ENCODE measurements around the gene STXBP5.

The STXBP5 gene

GRCh38 chr6:147260091-147260490 is 55.9 kb downstream of the STXBP5 start:
- no peak for TF ChIP-seq ZNF274 (IDR thresholded peaks at IDR 0.05; ENCODE audit: low read depth, low read length)
- H3K4me3 ChIP-seq (ENCODE audit: low read length) = no peak overlapping the region

- no peak overlapping the region for H3K4me3 ChIP-seq (ENCODE audit: low read length)
- no peak for TF ChIP-seq ZNF274 (IDR thresholded peaks at IDR 0.05; ENCODE audit: low read depth, low read length)
These were observed 58.7 kb downstream of the STXBP5 start for GRCh38 chr6:147262946-147263345.

DNA sequence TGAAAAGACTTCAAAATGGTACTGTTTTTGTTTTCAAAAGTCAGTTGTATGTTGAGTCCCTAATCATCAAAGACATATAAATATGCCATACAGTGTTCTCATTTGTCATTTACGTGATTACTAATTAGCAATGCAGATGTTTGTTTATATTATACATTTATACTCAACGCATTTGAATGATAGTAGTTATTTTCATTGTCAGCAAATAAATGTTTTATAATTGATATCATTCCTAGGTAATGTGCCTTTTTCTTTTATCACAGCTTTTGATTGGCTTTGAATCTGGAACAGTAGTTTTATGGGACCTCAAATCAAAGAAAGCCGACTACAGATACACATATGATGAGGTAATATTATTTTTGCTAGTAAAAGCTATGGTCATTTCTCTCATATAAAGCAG is 62.6 kb downstream of the STXBP5 start:
- TF ChIP-seq ZNF274 (IDR thresholded peaks at IDR 0.05; ENCODE audit: low read depth, low read length) = no peak
- H3K4me3 ChIP-seq (ENCODE audit: low read length) = no peak overlapping the region

- TF ChIP-seq ZNF274 (IDR thresholded peaks at IDR 0.05; ENCODE audit: low read depth, low read length) = no peak
- no peak overlapping the region for H3K4me3 ChIP-seq (ENCODE audit: low read length)
These were observed 63.4 kb downstream of the STXBP5 start for GRCh38 chr6:147267658-147268057.

- no peak overlapping the region for H3K4me3 ChIP-seq (ENCODE audit: low read length)
- TF ChIP-seq ZNF274 (IDR thresholded peaks at IDR 0.05; ENCODE audit: low read depth, low read length) = no peak
These were observed 64.0 kb downstream of the STXBP5 start for GRCh38 chr6:147268254-147268653.

DNA sequence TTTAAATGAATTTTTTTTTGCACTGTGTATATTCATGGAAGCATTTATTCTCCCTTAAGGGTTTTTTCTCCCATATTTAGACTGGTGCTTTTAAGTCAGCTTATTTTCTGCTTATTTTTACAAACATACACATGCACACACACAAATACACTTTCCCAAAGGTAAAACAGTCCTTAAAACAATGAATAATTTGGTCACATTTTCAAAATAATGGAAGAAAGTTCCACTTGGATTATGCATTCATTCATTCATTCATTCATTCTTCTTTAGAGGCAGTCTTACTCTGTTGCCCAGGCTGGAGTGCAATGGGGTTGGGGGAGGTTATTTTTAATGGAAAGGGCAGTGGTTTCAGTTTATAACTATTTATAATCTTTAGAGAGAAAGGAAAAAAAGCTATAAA is 69.8 kb downstream of the STXBP5 start:
- no peak for TF ChIP-seq ZNF274 (IDR thresholded peaks at IDR 0.05; ENCODE audit: low read depth, low read length)
- no peak overlapping the region for H3K4me3 ChIP-seq (ENCODE audit: low read length)

DNA sequence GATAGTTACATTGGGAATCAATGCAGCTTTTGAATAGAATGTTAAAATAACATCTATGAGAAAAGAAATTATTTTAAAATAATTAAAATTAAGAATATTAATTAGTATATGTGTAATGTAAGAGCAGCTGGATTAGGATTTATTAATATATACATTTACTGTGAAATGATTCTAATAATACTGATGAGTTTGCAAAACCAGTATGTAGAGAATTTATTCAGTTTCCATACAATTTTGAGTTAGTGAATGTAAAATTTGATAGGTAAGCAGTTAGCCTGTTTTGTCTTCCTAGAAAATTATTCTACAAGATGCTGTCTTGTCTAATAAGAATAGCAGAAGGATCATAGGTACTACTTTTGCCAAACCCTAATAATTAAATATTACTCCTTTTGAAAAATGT is 70.6 kb downstream of the STXBP5 start:
- TF ChIP-seq ZNF274 (IDR thresholded peaks at IDR 0.05; ENCODE audit: low read depth, low read length) = no peak
- no peak overlapping the region for H3K4me3 ChIP-seq (ENCODE audit: low read length)

DNA sequence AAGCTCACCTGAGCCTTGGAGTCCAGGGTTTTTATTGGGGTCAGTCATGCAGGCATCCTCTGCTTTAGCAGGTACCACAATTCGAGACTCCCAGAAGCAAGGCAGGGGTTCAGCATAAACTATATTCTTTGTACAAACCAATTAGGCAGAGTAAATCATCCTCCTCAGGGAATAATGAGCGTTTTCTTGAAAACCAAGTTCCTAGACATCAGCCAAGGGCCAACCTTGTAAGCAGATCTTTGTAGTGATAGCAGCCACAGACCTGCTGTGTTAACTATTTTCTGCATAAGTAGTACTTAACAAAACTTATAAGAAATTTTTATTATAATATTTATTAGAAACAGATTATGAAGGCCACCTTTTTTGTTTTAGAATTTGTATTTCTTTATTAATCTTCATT is 74.7 kb downstream of the STXBP5 start:
- H3K4me3 ChIP-seq (ENCODE audit: low read length) = no peak overlapping the region
- TF ChIP-seq ZNF274 (IDR thresholded peaks at IDR 0.05; ENCODE audit: low read depth, low read length) = no peak

GRCh38 chr6:147279427-147279826 is 75.2 kb downstream of the STXBP5 start:
- no peak for TF ChIP-seq ZNF274 (IDR thresholded peaks at IDR 0.05; ENCODE audit: low read depth, low read length)
- no peak overlapping the region for H3K4me3 ChIP-seq (ENCODE audit: low read length)

DNA sequence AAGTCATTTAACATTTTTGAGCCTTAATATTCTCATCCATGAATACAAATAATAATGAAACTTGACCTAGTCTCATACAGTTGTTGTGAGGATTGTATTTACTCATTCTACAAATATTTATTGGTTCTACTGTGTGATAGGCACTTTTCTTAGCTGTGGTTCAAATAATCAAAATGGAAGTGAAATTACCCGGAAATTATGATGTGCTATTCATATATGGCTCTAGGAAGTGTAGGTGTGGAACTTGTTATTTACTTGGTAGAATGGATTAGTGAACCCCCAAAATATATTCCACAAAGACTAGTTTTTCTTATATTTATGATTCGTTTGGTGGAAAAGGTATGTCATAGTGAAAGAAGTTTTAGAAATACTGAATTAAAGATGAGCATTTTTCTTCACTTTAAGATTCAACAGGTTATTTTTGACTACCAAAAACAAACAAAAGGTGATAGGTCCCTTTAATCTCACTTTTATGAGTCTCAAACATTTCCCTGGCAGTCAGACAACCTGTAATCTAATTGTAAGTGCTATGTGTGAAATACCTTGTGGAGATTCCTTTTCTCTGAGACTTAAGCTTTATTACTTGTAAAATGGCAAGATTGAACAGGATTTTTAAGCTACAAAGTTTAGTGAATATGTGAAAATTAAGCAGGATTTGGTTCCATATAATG is 77.8 kb downstream of the STXBP5 start:
- no peak overlapping the region for H3K4me3 ChIP-seq (ENCODE audit: low read length)
- TF ChIP-seq ZNF274 (IDR thresholded peaks at IDR 0.05; ENCODE audit: low read depth, low read length) = no peak

DNA sequence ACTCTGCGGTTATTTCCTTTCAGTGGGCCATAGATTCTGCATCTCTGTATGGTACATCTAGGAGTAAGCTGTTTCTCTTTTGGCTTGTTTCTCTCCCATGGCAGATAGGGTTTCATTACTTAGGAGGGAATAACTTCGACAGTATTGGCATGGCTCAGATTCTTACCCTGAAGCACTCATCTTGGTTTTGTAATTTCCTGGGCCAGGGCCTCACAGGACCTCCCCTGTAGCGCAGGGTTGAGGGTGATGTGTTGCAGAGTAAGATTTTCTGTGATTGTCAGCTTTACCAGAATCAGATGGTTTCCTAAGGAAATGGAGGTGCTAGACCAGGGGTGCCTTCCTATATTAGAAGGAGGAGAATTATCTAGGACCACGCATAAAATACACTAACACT is 78.3 kb downstream of the STXBP5 start:
- no peak for TF ChIP-seq ZNF274 (IDR thresholded peaks at IDR 0.05; ENCODE audit: low read depth, low read length)
- no peak overlapping the region for H3K4me3 ChIP-seq (ENCODE audit: low read length)

GRCh38 chr6:147283460-147283859 is 79.2 kb downstream of the STXBP5 start:
- no peak overlapping the region for H3K4me3 ChIP-seq (ENCODE audit: low read length)
- no peak for TF ChIP-seq ZNF274 (IDR thresholded peaks at IDR 0.05; ENCODE audit: low read depth, low read length)

- H3K4me3 ChIP-seq (ENCODE audit: low read length) = no peak overlapping the region
- no peak for TF ChIP-seq ZNF274 (IDR thresholded peaks at IDR 0.05; ENCODE audit: low read depth, low read length)
These were observed 81.1 kb downstream of the STXBP5 start for GRCh38 chr6:147285087-147285855.

DNA sequence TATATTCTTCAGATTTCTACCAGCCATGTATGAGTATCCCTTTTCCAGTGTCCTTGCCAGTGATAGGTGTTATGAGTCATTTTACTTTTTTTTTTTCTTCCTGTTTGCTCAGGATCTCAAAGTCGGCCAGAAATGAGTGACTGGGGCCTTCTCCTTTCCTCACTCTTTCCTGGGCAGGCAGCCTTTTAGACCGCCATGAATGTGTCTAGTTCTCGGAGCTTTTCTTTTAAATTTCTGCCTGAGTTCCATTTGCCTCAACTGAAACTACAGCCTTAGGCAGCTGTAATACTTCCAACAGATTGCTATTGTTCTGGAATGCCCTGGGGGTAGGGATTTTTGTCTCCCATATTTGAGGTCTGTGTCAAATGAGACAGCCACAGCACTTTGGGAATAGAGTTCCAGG is 83.7 kb downstream of the STXBP5 start:
- H3K4me3 ChIP-seq (ENCODE audit: low read length) = no peak overlapping the region
- no peak for TF ChIP-seq ZNF274 (IDR thresholded peaks at IDR 0.05; ENCODE audit: low read depth, low read length)

DNA sequence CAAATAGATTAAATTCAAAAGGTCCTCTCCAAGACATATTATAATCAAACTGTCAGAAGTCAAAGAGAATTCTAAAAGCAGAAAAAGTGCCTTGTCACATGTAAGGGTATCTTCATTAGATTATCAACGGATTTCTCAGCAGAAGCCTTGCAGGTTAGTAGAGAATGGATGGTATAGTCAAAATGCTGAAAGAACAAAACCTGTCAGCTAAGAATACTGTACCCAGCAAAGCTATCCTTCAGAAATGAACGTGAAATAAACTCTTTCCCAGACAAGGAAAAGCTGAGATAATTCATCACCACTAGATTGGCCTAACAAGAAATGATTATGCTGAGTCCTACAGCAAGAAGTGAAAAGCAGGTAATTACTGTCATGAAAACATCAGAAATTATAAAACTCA is 92.9 kb downstream of the STXBP5 start:
- no peak overlapping the region for H3K4me3 ChIP-seq (ENCODE audit: low read length)
- no peak for TF ChIP-seq ZNF274 (IDR thresholded peaks at IDR 0.05; ENCODE audit: low read depth, low read length)
